Measurements from ENCODE around the gene AP4M1.

AP4M1 gene

DNA sequence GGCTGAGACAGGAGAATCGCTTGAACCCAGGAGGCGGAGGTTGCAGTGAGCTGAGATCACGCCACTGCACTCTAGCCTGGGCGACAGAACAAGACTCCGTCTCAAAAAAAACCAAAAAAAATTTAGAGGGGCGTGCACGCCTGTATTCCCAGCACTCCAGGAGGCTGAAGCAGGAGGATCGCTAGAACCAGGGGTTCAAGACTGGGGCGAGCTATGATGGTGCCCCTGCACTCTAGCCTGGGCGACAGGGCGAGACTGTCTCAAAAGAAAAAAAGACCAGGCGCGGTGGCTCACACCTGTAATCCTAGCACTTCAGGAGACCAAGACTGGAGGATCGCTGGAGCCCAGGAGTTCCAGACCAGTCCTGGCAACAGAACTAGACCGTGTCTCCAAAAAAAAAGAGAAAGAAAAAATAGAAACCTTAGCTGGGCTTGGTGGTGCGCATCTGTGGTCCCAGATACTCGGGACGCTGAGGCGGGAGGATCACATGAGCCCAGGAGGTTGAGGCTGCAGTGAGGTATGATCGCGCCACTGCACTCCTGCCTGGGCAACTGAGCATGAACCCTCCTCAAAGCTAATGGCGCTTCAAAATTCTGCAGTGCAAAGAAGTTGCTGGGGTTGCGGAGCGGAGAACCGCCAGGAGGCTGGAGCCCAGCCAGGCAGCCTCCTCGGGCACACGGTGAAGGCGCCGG is 24.9 kb downstream of the AP4M1 start (continued):
- TF ChIP-seq ZNF18 (tag by site-specific recombination; IDR thresholded peaks at IDR 0.05) (no peak), ZNF530 (tag by site-specific recombination; IDR thresholded peaks at IDR 0.05; ENCODE audit: low read depth) (no peak), ZNF843 (tag by site-specific recombination; IDR thresholded peaks at IDR 0.05) (no peak), HOXD13 (CRISPR knock-in tag; IDR thresholded peaks at IDR 0.05; ENCODE audit: borderline replicate concordance) (no peak), ZSCAN30 (tag by site-specific recombination; IDR thresholded peaks at IDR 0.05) (no peak; the same call in 1 of the 2 replicates), ZBTB21 (tag by site-specific recombination; IDR thresholded peaks at IDR 0.05) (no peak), ZNF571 (tag by site-specific recombination; IDR thresholded peaks at IDR 0.05) (no peak), ZNF19 (tag by site-specific recombination; IDR thresholded peaks at IDR 0.05; ENCODE audit: low read depth) (no peak), ZNF692 (tag by site-specific recombination; IDR thresholded peaks at IDR 0.05) (no peak), ZNF555 (tag by site-specific recombination; conservative IDR thresholded peaks at IDR 0.05) (no peak), ZNF521 (tag by site-specific recombination; IDR thresholded peaks at IDR 0.05) (no peak), ZEB2 (tag by site-specific recombination; IDR thresholded peaks at IDR 0.05) (no peak), ZNF169 (tag by site-specific recombination; IDR thresholded peaks at IDR 0.05) (no peak), ZNF449 (tag by site-specific recombination; IDR thresholded peaks at IDR 0.05) (peak; percentile 69; the same call in 1 of the 2 replicates), ZNF391 (tag by site-specific recombination; IDR thresholded peaks at IDR 0.05; ENCODE audit: borderline replicate concordance, low read depth) (0 out of 2 replicates have a peak, but pooled peaks have one; percentile 14), ZNF704 (tag by site-specific recombination; IDR thresholded peaks at IDR 0.05) (no peak), ZBTB20 (tag by site-specific recombination; IDR thresholded peaks at IDR 0.05) (no peak; the same call in 1 of the 2 replicates), ZNF174 (tag by site-specific recombination; IDR thresholded peaks at IDR 0.05) (no peak), ZNF791 (tag by site-specific recombination; IDR thresholded peaks at IDR 0.05) (no peak), ZBTB7A (tag by site-specific recombination; IDR thresholded peaks at IDR 0.05; ENCODE audit: low read depth) (no peak), ZNF701 (tag by site-specific recombination; IDR thresholded peaks at IDR 0.05) (no peak)
- TF ChIP-seq, protein P1, sequence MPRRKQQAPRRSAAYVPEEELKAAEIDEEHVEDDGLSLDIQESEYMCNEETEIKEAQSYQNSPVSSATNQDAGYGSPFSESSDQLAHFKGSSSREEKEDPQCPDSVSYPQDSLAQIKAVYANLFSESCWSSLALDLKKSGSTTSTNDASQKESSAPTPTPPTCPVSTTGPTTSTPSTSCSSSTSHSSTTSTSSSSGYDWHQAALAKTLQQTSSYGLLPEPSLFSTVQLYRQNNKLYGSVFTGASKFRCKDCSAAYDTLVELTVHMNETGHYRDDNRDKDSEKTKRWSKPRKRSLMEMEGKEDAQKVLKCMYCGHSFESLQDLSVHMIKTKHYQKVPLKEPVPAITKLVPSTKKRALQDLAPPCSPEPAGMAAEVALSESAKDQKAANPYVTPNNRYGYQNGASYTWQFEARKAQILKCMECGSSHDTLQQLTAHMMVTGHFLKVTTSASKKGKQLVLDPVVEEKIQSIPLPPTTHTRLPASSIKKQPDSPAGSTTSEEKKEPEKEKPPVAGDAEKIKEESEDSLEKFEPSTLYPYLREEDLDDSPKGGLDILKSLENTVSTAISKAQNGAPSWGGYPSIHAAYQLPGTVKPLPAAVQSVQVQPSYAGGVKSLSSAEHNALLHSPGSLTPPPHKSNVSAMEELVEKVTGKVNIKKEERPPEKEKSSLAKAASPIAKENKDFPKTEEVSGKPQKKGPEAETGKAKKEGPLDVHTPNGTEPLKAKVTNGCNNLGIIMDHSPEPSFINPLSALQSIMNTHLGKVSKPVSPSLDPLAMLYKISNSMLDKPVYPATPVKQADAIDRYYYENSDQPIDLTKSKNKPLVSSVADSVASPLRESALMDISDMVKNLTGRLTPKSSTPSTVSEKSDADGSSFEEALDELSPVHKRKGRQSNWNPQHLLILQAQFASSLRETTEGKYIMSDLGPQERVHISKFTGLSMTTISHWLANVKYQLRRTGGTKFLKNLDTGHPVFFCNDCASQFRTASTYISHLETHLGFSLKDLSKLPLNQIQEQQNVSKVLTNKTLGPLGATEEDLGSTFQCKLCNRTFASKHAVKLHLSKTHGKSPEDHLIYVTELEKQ (tag by site-specific recombination; IDR thresholded peaks at IDR 0.05; ENCODE audit: borderline replicate concordance): no peak
- TF ChIP-seq, protein P2, sequence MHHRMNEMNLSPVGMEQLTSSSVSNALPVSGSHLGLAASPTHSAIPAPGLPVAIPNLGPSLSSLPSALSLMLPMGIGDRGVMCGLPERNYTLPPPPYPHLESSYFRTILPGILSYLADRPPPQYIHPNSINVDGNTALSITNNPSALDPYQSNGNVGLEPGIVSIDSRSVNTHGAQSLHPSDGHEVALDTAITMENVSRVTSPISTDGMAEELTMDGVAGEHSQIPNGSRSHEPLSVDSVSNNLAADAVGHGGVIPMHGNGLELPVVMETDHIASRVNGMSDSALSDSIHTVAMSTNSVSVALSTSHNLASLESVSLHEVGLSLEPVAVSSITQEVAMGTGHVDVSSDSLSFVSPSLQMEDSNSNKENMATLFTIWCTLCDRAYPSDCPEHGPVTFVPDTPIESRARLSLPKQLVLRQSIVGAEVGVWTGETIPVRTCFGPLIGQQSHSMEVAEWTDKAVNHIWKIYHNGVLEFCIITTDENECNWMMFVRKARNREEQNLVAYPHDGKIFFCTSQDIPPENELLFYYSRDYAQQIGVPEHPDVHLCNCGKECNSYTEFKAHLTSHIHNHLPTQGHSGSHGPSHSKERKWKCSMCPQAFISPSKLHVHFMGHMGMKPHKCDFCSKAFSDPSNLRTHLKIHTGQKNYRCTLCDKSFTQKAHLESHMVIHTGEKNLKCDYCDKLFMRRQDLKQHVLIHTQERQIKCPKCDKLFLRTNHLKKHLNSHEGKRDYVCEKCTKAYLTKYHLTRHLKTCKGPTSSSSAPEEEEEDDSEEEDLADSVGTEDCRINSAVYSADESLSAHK (tag by site-specific recombination; IDR thresholded peaks at IDR 0.05): no peak
- TF ChIP-seq, protein P3, sequence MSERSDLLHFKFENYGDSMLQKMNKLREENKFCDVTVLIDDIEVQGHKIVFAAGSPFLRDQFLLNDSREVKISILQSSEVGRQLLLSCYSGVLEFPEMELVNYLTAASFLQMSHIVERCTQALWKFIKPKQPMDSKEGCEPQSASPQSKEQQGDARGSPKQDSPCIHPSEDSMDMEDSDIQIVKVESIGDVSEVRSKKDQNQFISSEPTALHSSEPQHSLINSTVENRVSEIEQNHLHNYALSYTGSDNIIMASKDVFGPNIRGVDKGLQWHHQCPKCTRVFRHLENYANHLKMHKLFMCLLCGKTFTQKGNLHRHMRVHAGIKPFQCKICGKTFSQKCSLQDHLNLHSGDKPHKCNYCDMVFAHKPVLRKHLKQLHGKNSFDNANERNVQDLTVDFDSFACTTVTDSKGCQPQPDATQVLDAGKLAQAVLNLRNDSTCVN (tag by site-specific recombination; optimal IDR thresholded peaks at IDR 0.05): no peak
- TF ChIP-seq, protein P4, sequence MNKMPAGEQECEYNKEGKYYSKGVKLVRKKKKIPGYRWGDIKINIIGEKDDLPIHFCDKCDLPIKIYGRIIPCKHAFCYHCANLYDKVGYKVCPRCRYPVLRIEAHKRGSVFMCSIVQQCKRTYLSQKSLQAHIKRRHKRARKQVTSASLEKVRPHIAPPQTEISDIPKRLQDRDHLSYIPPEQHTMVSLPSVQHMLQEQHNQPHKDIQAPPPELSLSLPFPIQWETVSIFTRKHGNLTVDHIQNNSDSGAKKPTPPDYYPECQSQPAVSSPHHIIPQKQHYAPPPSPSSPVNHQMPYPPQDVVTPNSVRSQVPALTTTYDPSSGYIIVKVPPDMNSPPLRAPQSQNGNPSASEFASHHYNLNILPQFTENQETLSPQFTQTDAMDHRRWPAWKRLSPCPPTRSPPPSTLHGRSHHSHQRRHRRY (tag by site-specific recombination; IDR thresholded peaks at IDR 0.05): no peak
